Cardiac muscle cell (in vitro differentiated cells and primary cell): ENCODE data around the gene PIP4K2A. TPM values are rescaled to one million over a fixed set of nuclear protein-coding genes. Genes with fewer than 3 reads are reported as not detected.
"Not testable (repeated sequence)": the region's sequence is repeated elsewhere in the genome, so short reads cannot be mapped to it uniquely, and the experiment has no call there.

Experiments used
- DNase-seq, 2 donors: peaks; one replicate each; pipeline versions ENCODE4 v3.0.0 to v3.0.0-alpha.2; 2010 to 2017; ENCODE audit warnings: low read depth in 1 of 2, low spot score in 1 of 2
- H3K27ac ChIP-seq: fragments of 200-600 bp; sonication (generic); 2 replicates; pipeline ENCODE4 v1.5.1; 2016
- H3K27me3 ChIP-seq: fragments of 200-600 bp; sonication (generic); 2 replicates; pipeline ENCODE4 v1.6.0; 2016; ENCODE audit warnings: control low read depth
- H3K36me3 ChIP-seq: fragments of 200-600 bp; sonication (generic); 2 replicates; pipeline ENCODE4 v1.5.1; 2016; ENCODE audit warnings: control low read depth
- H3K4me1 ChIP-seq: fragments of 200-600 bp; sonication (generic); 2 replicates; pipeline ENCODE4 v1.8.1; 2017; ENCODE audit warnings: low read depth, mild to moderate bottlenecking, mixed run types
- H3K4me3 ChIP-seq: fragments of 200-600 bp; sonication (generic); 2 replicates; pipeline ENCODE4 v1.5.1; 2016; ENCODE audit warnings: mild to moderate bottlenecking
- H3K9me3 ChIP-seq: fragments of 200-600 bp; sonication (generic); 2 replicates; pipeline ENCODE4 v1.5.1; 2017; ENCODE audit warnings: low read depth, mild to moderate bottlenecking, control low read depth
- polyA plus RNA-seq: library from polyadenylated mRNA; unstranded; fragments of >200 nt; fragmentation: Nextera tagmentation; extraction: Ambion mirVana; gene quantifications from 2 replicates; pipeline ENCODE4 v1.2.1, GENCODE V29; 2016
- total RNA-seq: library from RNA; depleted of rRNA; stranded (reverse); fragments of >200 nt; gene quantifications from 2 replicates; pipeline ENCODE4 v1.2.3, GENCODE V29; 2016
- TF ChIP-seq, protein P1 (sequence below): IDR thresholded peaks from 2 replicates; pipeline ENCODE4 v1.5.1; 2012; ENCODE audit warnings: low read depth, mild to moderate bottlenecking, low read length

The PIP4K2A gene
- total and polyA plus RNA-seq, 2 experiments from 2014 or later: 12.1 to 23.9 TPM

- H3K27ac ChIP-seq: no peak overlapping the region
- no peaks in the 10 kb centered on the region for H3K36me3 ChIP-seq
- no peaks in the 10 kb centered on the region for H3K4me1 ChIP-seq
- no peaks in the 10 kb centered on the region for H3K27me3 ChIP-seq
- TF ChIP-seq, protein P1, sequence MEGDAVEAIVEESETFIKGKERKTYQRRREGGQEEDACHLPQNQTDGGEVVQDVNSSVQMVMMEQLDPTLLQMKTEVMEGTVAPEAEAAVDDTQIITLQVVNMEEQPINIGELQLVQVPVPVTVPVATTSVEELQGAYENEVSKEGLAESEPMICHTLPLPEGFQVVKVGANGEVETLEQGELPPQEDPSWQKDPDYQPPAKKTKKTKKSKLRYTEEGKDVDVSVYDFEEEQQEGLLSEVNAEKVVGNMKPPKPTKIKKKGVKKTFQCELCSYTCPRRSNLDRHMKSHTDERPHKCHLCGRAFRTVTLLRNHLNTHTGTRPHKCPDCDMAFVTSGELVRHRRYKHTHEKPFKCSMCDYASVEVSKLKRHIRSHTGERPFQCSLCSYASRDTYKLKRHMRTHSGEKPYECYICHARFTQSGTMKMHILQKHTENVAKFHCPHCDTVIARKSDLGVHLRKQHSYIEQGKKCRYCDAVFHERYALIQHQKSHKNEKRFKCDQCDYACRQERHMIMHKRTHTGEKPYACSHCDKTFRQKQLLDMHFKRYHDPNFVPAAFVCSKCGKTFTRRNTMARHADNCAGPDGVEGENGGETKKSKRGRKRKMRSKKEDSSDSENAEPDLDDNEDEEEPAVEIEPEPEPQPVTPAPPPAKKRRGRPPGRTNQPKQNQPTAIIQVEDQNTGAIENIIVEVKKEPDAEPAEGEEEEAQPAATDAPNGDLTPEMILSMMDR: no peak
- no peak for DNase-seq
- H3K4me3 ChIP-seq: no peak overlapping the region
- H3K9me3 ChIP-seq: no peaks in the 10 kb centered on the region
Observed at GRCh38 chr10:22753786-22754185, 39.4 kb upstream of the PIP4K2A start.

DNA sequence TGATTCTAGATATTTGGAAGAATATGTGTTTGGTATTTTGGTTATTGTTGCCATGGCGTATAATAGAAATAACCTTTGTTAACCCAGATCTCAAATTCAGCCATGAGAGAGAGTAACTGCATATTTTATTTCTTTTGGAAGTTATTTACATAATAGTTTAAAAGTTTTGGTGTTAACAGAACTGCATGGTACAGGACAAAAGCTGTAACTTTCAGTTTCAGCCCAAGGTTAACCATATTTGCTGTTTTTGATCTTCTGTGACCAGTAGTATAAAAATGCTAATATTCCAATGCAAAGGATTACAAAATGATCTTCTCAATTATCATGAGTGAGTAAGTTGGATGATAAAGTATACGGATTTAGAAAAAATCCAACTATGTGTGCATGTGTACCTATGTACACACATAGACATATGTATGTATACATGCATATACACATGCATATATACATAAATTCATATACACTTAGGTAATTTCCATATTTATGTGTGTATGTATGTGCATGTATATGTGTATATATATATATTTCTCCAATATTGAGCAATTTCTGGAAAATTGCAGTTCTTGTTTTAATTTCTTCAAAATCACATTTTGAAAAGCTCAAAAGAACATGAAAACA is 38.0 kb upstream of the PIP4K2A start:
- Histone ChIP-seq H3K27ac (no peak overlapping the region), H3K4me3 (no peak overlapping the region), H3K36me3 (no peaks in the 10 kb centered on the region), H3K9me3 (no peaks in the 10 kb centered on the region), H3K27me3 (no peaks in the 10 kb centered on the region), H3K4me1 (no peaks in the 10 kb centered on the region)
- no peak for DNase-seq
- TF ChIP-seq, protein P1: no peak

GRCh38 chr10:22750131-22750530 is 35.8 kb upstream of the PIP4K2A start:
- no peaks in the 10 kb centered on the region for H3K36me3 ChIP-seq
- H3K4me3 ChIP-seq: no peak overlapping the region
- TF ChIP-seq, protein P1: no peak
- no peaks in the 10 kb centered on the region for H3K9me3 ChIP-seq
- H3K4me1 ChIP-seq: no peaks in the 10 kb centered on the region
- peak in 1 of 2 donors; percentile 41 for DNase-seq
- no peaks in the 10 kb centered on the region for H3K27me3 ChIP-seq
- H3K27ac ChIP-seq: no peak overlapping the region

GRCh38 chr10:22744858-22745257 is 30.5 kb upstream of the PIP4K2A start:
- not testable (repeated sequence) for H3K4me1 ChIP-seq, H3K4me3 ChIP-seq, H3K36me3 ChIP-seq, H3K9me3 ChIP-seq, DNase-seq, H3K27ac ChIP-seq, H3K27me3 ChIP-seq

GRCh38 chr10:22742678-22743077 is 28.3 kb upstream of the PIP4K2A start:
- Histone ChIP-seq H3K27me3 (no peaks in the 10 kb centered on the region), H3K36me3 (no peaks in the 10 kb centered on the region), H3K9me3 (no peaks in the 10 kb centered on the region), H3K4me3 (no peak overlapping the region), H3K4me1 (no peaks in the 10 kb centered on the region), H3K27ac (no peak overlapping the region)
- no peak for DNase-seq
- TF ChIP-seq, protein P1: no peak

DNA sequence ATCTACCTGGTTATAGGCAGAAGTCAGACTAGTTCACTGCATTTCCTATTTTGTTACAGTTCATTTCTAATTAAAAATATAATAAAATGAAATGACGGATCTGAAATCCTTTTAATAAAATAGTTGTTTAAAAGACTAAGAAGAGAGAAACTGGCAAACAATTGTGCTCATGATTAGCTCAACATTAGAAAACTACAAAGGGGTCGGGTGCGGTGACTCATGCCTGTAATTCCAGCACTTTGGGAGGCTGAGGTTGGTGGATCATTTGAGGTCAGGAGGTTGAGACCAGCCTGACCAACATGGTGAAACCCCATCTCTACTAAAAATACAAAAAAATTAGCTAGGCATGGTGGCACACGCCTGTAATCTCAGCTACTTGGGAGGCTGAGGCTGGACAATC is 27.3 kb upstream of the PIP4K2A start:
- not testable (repeated sequence) for DNase-seq, H3K4me1 ChIP-seq, H3K4me3 ChIP-seq, H3K9me3 ChIP-seq, H3K36me3 ChIP-seq, H3K27me3 ChIP-seq, H3K27ac ChIP-seq

DNA sequence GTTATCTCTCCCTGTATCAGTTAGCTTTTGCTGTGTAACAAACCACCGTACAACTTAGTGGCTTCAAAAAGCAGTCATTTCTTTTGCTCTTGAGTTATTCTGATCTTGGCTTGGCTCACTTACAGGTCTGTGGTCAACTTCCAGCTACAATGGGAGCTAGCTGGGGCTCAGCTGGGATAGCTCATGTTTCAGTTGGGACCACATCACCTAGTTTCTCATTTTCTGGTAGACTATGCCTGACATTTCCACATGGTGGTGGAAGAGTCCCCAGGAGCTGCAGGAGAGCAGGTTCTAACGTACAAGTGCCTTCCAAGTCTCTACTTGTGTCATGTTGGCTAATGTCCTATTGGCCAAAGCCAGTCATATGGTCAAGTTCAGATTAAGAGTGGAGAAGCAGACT is 25.8 kb upstream of the PIP4K2A start:
- Histone ChIP-seq H3K4me3 (no peak overlapping the region), H3K36me3 (no peaks in the 10 kb centered on the region), H3K27ac (no peak overlapping the region), H3K4me1 (no peaks in the 10 kb centered on the region), H3K27me3 (no peaks in the 10 kb centered on the region), H3K9me3 (no peaks in the 10 kb centered on the region)
- DNase-seq: peak in 1 of 2 donors; percentile 16
- TF ChIP-seq, protein P1: no peak
